VCaP (cell line): ENCODE results near the gene ALCAM.

Experiments
- H3K27ac ChIP-seq: fragments of 450-650 bp; 2 replicates; pipeline ENCODE4 v1.5.1; 2017
- TF ChIP-seq, protein P1 (sequence below): fragments of 450-650 bp; conservative IDR thresholded peaks from 2 replicates; pipeline ENCODE4 v1.5.1; 2017; ENCODE audit warnings: mild to moderate bottlenecking, moderate library complexity

The ALCAM gene

GRCh38 chr3:105466495-105467404, 100.0 kb downstream of the ALCAM start:
- H3K27ac ChIP-seq = no peak overlapping the region
- TF ChIP-seq, protein P1, sequence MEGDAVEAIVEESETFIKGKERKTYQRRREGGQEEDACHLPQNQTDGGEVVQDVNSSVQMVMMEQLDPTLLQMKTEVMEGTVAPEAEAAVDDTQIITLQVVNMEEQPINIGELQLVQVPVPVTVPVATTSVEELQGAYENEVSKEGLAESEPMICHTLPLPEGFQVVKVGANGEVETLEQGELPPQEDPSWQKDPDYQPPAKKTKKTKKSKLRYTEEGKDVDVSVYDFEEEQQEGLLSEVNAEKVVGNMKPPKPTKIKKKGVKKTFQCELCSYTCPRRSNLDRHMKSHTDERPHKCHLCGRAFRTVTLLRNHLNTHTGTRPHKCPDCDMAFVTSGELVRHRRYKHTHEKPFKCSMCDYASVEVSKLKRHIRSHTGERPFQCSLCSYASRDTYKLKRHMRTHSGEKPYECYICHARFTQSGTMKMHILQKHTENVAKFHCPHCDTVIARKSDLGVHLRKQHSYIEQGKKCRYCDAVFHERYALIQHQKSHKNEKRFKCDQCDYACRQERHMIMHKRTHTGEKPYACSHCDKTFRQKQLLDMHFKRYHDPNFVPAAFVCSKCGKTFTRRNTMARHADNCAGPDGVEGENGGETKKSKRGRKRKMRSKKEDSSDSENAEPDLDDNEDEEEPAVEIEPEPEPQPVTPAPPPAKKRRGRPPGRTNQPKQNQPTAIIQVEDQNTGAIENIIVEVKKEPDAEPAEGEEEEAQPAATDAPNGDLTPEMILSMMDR = no peak

- TF ChIP-seq, protein P1 = no peak
- H3K27ac ChIP-seq = no peak overlapping the region
Measured at GRCh38 chr3:105470851-105471250, 104.1 kb downstream of the ALCAM start.

GRCh38 chr3:105473521-105474223, 107.0 kb downstream of the ALCAM start:
- TF ChIP-seq, protein P1 = no peak
- no peak overlapping the region for H3K27ac ChIP-seq

GRCh38 chr3:105480768-105481167, 114.1 kb downstream of the ALCAM start:
- H3K27ac ChIP-seq = no peak overlapping the region
- TF ChIP-seq, protein P1 = no peak

DNA sequence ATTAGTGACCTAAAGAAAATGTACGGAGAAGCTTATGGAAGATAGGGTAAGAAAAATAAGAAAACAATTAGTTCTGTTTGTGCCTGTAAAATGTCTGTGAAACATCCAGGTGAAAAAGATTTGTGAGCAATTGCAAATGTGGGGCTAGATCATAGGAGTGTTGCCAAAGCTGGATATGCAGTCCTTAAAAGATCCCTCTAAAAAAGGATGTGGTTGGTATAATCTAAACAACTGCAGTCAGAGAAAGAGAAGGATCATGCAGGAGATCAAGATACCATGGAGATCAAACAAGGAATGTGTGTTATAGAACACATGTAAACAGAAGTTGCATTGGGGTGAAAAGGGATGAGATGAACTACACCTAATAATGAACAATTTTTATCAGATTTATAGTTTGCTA, 116.8 kb downstream of the ALCAM start:
- TF ChIP-seq, protein P1 = no peak

DNA sequence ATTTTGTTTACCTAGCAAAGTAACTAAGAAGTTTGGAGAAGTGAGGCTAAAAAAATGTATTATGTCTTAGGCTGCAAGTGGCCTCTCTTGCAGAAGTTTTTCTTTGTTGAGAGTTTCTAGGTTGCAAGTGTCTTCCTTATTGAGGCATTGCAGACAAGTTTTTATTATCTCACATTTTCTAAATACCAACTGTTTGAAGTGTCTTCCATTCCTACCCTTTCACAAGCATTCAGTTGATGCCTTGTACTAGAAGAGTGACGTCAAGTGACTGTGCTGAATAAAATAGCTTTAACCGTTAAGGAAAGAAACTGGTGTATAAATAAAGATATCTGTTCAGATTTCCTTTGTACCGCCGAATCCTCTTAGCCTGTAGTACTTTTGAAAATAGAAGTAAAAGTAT, 123.3 kb downstream of the ALCAM start:
- TF ChIP-seq, protein P1 = no peak
- no peak overlapping the region for H3K27ac ChIP-seq

More for the DNA sequence above, 116.8 kb downstream of the ALCAM start:
- no peak overlapping the region for H3K27ac ChIP-seq

GRCh38 chr3:105493305-105493892, 126.7 kb downstream of the ALCAM start:
- TF ChIP-seq, protein P1 = no peak
- H3K27ac ChIP-seq = no peak overlapping the region
